K562 (cell line): ENCODE results near the gene NFE2. TPM values are rescaled to one million over a fixed set of nuclear protein-coding genes. Genes with fewer than 3 reads are reported as not detected.

Experiments used
- ARID3A ChIP-seq: IDR thresholded peaks from 2 replicates; pipeline ENCODE4 v1.6.1; 2012; ENCODE audit warnings: low read depth, low read length, improper control_type of control experiment, borderline replicate concordance
- ARID4B ChIP-seq: sonication (generic); formaldehyde crosslinking; IDR thresholded peaks from 2 replicates; pipeline ENCODE4 v1.8.0; 2022; ENCODE audit warnings: mild to moderate bottlenecking, missing genetic modification reagents
- ATF2 ChIP-seq: sonication (generic); formaldehyde crosslinking; IDR thresholded peaks from 2 replicates; pipeline ENCODE4 v1.8.1; 2022; ENCODE audit warnings: missing genetic modification reagents
- KDM2B ChIP-seq: fragments of 250-450 bp; sonication (Bioruptor Pico); IDR thresholded peaks from 2 replicates; pipeline ENCODE4 v1.8.0; 2021; ENCODE audit warnings: mild to moderate bottlenecking, moderate library complexity
- NCOR1 ChIP-seq: fragments of 450-650 bp; IDR thresholded peaks from 2 replicates; pipeline ENCODE4 v1.6.1; 2016; ENCODE audit warnings: mild to moderate bottlenecking, moderate library complexity
- NFXL1 ChIP-seq: fragments of 450-650 bp; formaldehyde crosslinking; IDR thresholded peaks from 2 replicates; pipeline ENCODE4 v1.4.0; 2021; ENCODE audit warnings: mild to moderate bottlenecking
- RHOXF2B ChIP-seq: fragments of 250-450 bp; sonication (Bioruptor Pico); conservative IDR thresholded peaks from 2 replicates; pipeline ENCODE4 v1.5.1; 2021
- STAT6 ChIP-seq: sonication (generic); formaldehyde crosslinking; IDR thresholded peaks from 2 replicates; pipeline ENCODE4 v1.8.1; 2023; ENCODE audit warnings: mild to moderate bottlenecking, missing genetic modification reagents
- TEAD1 ChIP-seq, 2 experiments: fragments of 450-650 bp in 1 of 2; sonication (generic) in 1 of 2; formaldehyde crosslinking; IDR thresholded peaks; 2 replicates each; pipeline versions ENCODE4 v1.4.0 to v1.8.0; 2020 to 2022; ENCODE audit warnings: mild to moderate bottlenecking in 2 of 2, missing genetic modification reagents in 1 of 2
- ZNF263 ChIP-seq: sonication (generic); formaldehyde crosslinking; IDR thresholded peaks from 2 replicates; pipeline ENCODE4 v1.8.0; 2022; ENCODE audit warnings: mild to moderate bottlenecking, missing genetic modification reagents, borderline replicate concordance
- polyA plus RNA-seq, 8 experiments: library from polyadenylated mRNA; depleted of rRNA in 4 of 8; stranded (reverse) in 5 of 8; unstranded in 3 of 8; fragments of >200 nt; fragmentation: Nextera tagmentation in 2 of 8; fragmentation: Illumina TruSeq in 1 of 8; extraction: Ambion mirVana in 2 of 8; extraction: Trizol in 1 of 8; gene quantifications; 2 replicates each; pipeline versions ENCODE4 v1.2.1 to v1.2.3, GENCODE V29; 2011 to 2014; ENCODE audit warnings: inconsistent platforms in 1 of 8, missing spikeins in 1 of 8
- total RNA-seq, 7 experiments: library from RNA; depleted of rRNA in 6 of 7; stranded (reverse); fragments of >200 nt in 6 of 7; fragmentation: Illumina TruSeq in 2 of 7; extraction: Trizol in 2 of 7; gene quantifications; 2 replicates each; pipeline versions ENCODE4 v1.2.1 to v1.2.3, GENCODE V29; 2011 to 2021; ENCODE audit warnings: low replicate concordance in 1 of 7
- TF ChIP-seq, protein P1 (sequence below), 2 experiments: fragments of 450-650 bp in 1 of 2; IDR thresholded peaks; 2 replicates each; pipeline ENCODE4 v1.6.1; 2011 to 2017; ENCODE audit warnings: low read depth in 2 of 2, antibody characterized with exemption in 1 of 2, borderline replicate concordance in 1 of 2, low read length in 1 of 2, mild to moderate bottlenecking in 1 of 2, mixed read lengths in 1 of 2; ENCODE audit not compliant: control insufficient read depth in 1 of 2

The NFE2 gene
- total and polyA plus RNA-seq, 9 of the 15 experiments (the other 6 are each of a cell fraction or from before 2014, with no cell fraction given): 12.3 to 282 (median 208) TPM

DNA sequence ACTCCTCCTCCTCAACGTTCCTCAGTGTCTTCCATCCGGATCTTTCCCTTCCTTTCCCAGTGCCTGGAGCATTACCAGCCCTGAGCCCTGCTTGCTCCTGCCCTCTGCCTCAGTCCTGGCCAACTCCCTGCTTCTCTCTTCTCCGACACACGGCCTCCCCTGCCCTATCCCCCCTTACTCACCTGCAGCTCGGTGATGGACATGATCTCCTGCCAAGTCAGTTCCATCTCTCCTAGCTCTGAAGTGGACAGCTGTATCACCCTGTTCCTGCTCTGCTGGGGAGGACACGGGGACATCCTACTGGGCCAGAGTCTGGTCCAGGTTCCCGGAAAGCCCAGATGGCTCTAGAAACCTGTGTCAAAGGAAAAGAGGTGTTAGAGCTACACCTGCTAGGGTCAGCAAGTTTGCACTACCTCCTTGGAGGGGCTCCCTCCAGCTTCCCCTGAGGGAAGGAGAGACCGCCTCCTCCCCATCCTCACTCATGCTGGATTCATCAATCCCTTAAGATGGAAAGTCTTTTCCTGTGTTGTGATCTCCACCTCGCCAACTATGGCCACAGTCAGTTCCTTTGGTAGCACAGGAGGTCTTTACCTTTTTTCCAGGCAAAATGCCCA lies 5.8 kb downstream of the NFE2 start (continued):
- TF ChIP-seq ARID4B: no peak
- no peak for TF ChIP-seq NFXL1 (CRISPR knock-in tag)
- TF ChIP-seq TEAD1 (CRISPR knock-in tag; IDR thresholded peaks at IDR 0.05): no peak
- TF ChIP-seq KDM2B: no peak
- no peak for TF ChIP-seq ARID3A
- TF ChIP-seq ZNF263 (CRISPR knock-in tag): peak; percentile 14
- TF ChIP-seq, protein P1, sequence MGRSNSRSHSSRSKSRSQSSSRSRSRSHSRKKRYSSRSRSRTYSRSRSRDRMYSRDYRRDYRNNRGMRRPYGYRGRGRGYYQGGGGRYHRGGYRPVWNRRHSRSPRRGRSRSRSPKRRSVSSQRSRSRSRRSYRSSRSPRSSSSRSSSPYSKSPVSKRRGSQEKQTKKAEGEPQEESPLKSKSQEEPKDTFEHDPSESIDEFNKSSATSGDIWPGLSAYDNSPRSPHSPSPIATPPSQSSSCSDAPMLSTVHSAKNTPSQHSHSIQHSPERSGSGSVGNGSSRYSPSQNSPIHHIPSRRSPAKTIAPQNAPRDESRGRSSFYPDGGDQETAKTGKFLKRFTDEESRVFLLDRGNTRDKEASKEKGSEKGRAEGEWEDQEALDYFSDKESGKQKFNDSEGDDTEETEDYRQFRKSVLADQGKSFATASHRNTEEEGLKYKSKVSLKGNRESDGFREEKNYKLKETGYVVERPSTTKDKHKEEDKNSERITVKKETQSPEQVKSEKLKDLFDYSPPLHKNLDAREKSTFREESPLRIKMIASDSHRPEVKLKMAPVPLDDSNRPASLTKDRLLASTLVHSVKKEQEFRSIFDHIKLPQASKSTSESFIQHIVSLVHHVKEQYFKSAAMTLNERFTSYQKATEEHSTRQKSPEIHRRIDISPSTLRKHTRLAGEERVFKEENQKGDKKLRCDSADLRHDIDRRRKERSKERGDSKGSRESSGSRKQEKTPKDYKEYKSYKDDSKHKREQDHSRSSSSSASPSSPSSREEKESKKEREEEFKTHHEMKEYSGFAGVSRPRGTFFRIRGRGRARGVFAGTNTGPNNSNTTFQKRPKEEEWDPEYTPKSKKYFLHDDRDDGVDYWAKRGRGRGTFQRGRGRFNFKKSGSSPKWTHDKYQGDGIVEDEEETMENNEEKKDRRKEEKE (IDR thresholded peaks at IDR 0.05; ENCODE audit: borderline replicate concordance in 1 of 2, control insufficient read depth in 1 of 2, low read depth in 2 of 2, low read length in 1 of 2): no peak
- TF ChIP-seq STAT6 (CRISPR knock-in tag): no peak
- TF ChIP-seq RHOXF2B (CRISPR knock-in tag): no peak
- TF ChIP-seq NCOR1: no peak
- TF ChIP-seq ATF2 (CRISPR knock-in tag): no peak
